Heart right ventricle (tissue), 16 donors: ENCODE measurements around the gene TTLL11. TPM values are rescaled to one million over a fixed set of nuclear protein-coding genes. Genes with fewer than 3 reads are reported as not detected.

ENCODE experiments used
- ATAC-seq, 8 donors: fragments of 200-7000 bp; cut with Tn5 transposase; one replicate each; pipeline ENCODE4 v1.9.1; 2020; ENCODE audit warnings: mild to moderate bottlenecking in 8 of 8, moderate library complexity in 8 of 8, moderate number of reproducible peaks in 1 of 8
- DNase-seq, 2 donors: peaks; one replicate each; pipeline ENCODE4 v3.0.0-alpha.2; 2020
- H3K27ac ChIP-seq, 10 donors: fragments of 200-600 bp; sonication (generic) in 2 of 10; one replicate each; pipeline versions ENCODE4 v1.5.0 to v1.8.0; 2020 to 2022; ENCODE audit warnings: mild to moderate bottlenecking in 3 of 10
- H3K27me3 ChIP-seq, 7 donors: fragments of 200-600 bp; one replicate each; pipeline ENCODE4 v1.8.0; 2021 to 2022; ENCODE audit warnings: mild to moderate bottlenecking in 2 of 7
- H3K36me3 ChIP-seq, 9 donors: fragments of 200-600 bp; sonication (generic) in 1 of 9; one replicate each; pipeline versions ENCODE4 v1.5.0 to v1.8.0; 2020 to 2022; ENCODE audit warnings: mild to moderate bottlenecking in 2 of 9
- H3K4me1 ChIP-seq, 9 donors: fragments of 200-600 bp; sonication (generic) in 1 of 9; one replicate each; pipeline versions ENCODE4 v1.5.0 to v1.8.0; 2020 to 2022; ENCODE audit warnings: mild to moderate bottlenecking in 4 of 9
- H3K4me3 ChIP-seq, 10 donors: fragments of 200-600 bp; sonication (generic) in 2 of 10; one replicate each; pipeline versions ENCODE4 v1.5.0 to v1.8.0; 2020 to 2022; ENCODE audit warnings: mild to moderate bottlenecking in 7 of 10, moderate library complexity in 2 of 10
- H3K9me3 ChIP-seq, 11 donors: fragments of 200-600 bp in 10 of 11; sonication (generic) in 2 of 11; one replicate each; pipeline versions ENCODE4 v1.5.0 to v1.8.0; 2013 to 2022; ENCODE audit warnings: mild to moderate bottlenecking in 2 of 11, control low read depth in 1 of 11, moderate library complexity in 1 of 11
- WGBS, 2 donors: extraction: QIAGEN DNeasy Blood & Tissue Kit; methylation state at CpG; one replicate each; pipeline ENCODE4 v1.1.7; 2013; ENCODE audit warnings: inconsistent platforms in 1 of 2; 5-methylcytosine and 5-hydroxymethylcytosine counted together
- intact Hi-C, 10 donors: fragments of 100-400 bp; cut with DNase I; formaldehyde crosslinking; loops; one replicate each; pipeline versions ENCODE4 v1.11.1 to v1.14.2; 2022
- polyA plus RNA-seq, 2 donors: library from polyadenylated mRNA; stranded (reverse); fragments of 200-250 nt; gene quantifications; one replicate each; pipeline ENCODE4 v1.2.3, GENCODE V29; 2013
- total RNA-seq, 10 donors: library from RNA; stranded (reverse); fragmentation: NEBNext Ultra II Directional in 3 of 10; extraction: Animal tissue kit (Norgen Biotek cat#: 25700) in 3 of 10; gene quantifications; one replicate each; pipeline versions ENCODE4 v1.2.1 to v1.2.4, GENCODE V29; 2021 to 2023
- TF ChIP-seq, protein P1 (sequence below), 9 donors: fragments of 200-600 bp; sonication (generic) in 2 of 9; IDR thresholded peaks; one replicate each; pipeline versions ENCODE4 v1.5.0 to v1.8.0; 2021 to 2022; ENCODE audit warnings: antibody characterized with exemption in 9 of 9, mild to moderate bottlenecking in 5 of 9, moderate library complexity in 1 of 9
- donor health status: Arrhythmogenic right ventricular cardiomyopathy.
- donor health status: ischemic (EF 13 %, LVEDD 7.1; RV severe dilation, severe dysfunction).
- donor health status: healthy with polysubstance abuse.
- donor health status: DM: no; HTN: yes; CAD: no.
- donor health status: DM: no; HTN: no; CAD: no.
- donor health status: ischemic (EF 25% LVEDD 6.9; RV normal size, moderate dysfunction).
- donor health status: ischemic (EF 25% LVEDD 5.7; RV mildly dilated, moderate dysfunction).
- donor health status: healthy.
- donor health status: DM: yes; HTN: yes; CAD: no.
- donor health status: Ischemic cardiomyopathy.
- donor health status: ischemic (EF 35%, LVEDD 5.7; RV mildly dilated, moderate dysfunction).
- donor health status: nonischemic (EF 11% LVEDD 7.7; RV severe dilation, severe dysfunction).
- donor health status: DM: yes; HTN: yes; CAD: no.
- donor health status: PGD.
- donor health status: ischemic (EF 29% LVEDD 5.4; RV normal size, mild dysfunction).
- donor health status: nonischemic (EF 23%, LVEDD 6.1; RV moderate dilation, normal function).

The TTLL11 gene
- total and polyA plus RNA-seq, 12 donors = 2.6 to 8.7 (median 5.8) TPM

DNA sequence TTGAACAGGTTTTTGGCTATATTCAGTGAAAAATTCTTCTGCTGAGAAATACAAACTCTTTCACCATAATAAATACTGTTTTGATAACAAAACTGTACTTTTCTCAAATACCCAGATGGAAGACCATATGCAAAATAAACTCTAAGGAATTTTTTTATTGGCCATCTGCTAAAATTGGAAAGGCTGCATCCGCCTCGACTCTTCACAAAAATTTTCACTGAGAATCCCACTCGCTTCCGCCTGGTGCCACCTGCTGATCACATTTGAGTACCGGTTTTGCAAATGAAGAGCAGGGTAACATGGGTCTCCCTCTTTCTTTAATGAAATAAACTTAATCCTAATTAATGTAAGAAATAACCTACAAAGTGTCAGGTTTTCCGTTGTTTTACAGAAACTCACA lies 76.4 kb downstream of the TTLL11 start:
- Histone ChIP-seq H3K36me3 (no peaks in the 10 kb centered on the region), H3K27ac (no peak overlapping the region), H3K4me1 (peaks cover 0 to 30% (median 21%) of the 10 kb centered on the region in 9 donors), H3K27me3 (no peaks in the 10 kb centered on the region), H3K4me3 (no peak overlapping the region), H3K9me3 (no peaks in the 10 kb centered on the region)
- TF ChIP-seq, protein P1, sequence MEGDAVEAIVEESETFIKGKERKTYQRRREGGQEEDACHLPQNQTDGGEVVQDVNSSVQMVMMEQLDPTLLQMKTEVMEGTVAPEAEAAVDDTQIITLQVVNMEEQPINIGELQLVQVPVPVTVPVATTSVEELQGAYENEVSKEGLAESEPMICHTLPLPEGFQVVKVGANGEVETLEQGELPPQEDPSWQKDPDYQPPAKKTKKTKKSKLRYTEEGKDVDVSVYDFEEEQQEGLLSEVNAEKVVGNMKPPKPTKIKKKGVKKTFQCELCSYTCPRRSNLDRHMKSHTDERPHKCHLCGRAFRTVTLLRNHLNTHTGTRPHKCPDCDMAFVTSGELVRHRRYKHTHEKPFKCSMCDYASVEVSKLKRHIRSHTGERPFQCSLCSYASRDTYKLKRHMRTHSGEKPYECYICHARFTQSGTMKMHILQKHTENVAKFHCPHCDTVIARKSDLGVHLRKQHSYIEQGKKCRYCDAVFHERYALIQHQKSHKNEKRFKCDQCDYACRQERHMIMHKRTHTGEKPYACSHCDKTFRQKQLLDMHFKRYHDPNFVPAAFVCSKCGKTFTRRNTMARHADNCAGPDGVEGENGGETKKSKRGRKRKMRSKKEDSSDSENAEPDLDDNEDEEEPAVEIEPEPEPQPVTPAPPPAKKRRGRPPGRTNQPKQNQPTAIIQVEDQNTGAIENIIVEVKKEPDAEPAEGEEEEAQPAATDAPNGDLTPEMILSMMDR (IDR thresholded peaks at IDR 0.05) = peak in 6 of 9 donors; percentile 33 to 56 (median 38)
- ATAC-seq (no peak), DNase-seq (no peak)
- 22 to 32% methylated on average over 6 of the region's 6 CpGs for WGBS, 2 donors
- intact Hi-C loops = no loop called here

DNA sequence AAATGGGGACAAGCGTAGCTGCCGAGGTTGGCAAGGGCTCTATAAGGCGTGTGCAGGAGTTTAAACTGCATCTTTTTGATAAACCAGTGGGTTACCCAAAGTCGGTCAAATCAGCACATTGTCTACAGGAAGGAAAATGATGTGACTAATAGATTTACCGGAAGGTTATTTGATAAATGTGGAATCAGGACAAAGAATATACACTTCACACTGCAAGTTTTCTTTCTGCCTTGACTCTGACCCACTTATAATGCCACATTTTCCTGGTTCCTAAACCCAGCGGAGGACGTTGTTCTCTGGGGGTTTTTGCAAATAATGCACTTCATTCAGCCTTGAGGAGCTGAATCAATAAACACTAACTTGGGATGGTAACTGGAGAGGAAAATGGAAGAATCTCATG lies 76.8 kb downstream of the TTLL11 start:
- no peak overlapping the region for H3K27ac ChIP-seq
- no peaks in the 10 kb centered on the region for H3K36me3 ChIP-seq
- WGBS, 2 donors = 47 to 52% methylated on average over 7 of the region's 7 CpGs
- DNase-seq (no peak), ATAC-seq (peak in 2 of 8 donors; percentile 19 to 21)
- no peak overlapping the region for H3K4me3 ChIP-seq
- intact Hi-C loops = no loop called here
- no peaks in the 10 kb centered on the region for H3K9me3 ChIP-seq
- H3K27me3 ChIP-seq = no peaks in the 10 kb centered on the region
- H3K4me1 ChIP-seq = peaks cover 0 to 30% (median 21%) of the 10 kb centered on the region in 9 donors
- TF ChIP-seq, protein P1 (IDR thresholded peaks at IDR 0.05) = no peak

DNA sequence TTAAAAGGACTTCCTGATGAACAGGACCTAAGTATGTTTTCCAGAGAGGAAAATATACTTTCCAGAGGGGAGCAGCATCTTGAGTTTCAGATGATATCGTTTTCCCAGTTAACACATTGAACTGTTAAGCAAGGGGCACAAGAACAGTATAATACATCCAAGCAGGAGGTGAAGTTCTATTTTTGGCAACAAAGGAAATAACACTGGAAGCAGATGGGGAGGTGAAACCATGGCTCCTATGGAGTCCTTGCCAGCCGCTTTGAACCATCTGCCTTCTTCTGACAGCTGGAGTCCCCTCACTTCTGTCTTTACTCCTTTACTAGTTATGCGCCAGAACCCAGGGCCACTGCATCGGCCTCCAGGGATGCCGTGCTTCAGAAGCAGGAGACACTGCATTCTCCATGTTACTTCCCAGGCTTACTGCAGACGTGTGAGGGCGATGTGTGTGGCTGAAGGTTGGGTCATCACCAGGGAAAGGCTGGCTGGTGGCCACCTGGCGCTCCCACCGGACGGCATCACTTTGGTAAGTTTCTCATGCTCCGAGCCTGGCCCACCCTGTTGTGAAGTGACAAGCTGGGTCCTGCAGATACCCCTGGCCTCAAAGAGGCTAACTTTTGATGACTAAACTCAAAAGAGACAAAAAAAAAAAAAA lies 77.8 kb downstream of the TTLL11 start:
- ATAC-seq = peak in 4 of 8 donors; percentile 14 to 45 (median 36)
- no peak for DNase-seq

GRCh38 chr9:122011818-122012498 lies 81.2 kb downstream of the TTLL11 start:
- no peaks in the 10 kb centered on the region for H3K27me3 ChIP-seq
- no peaks in the 10 kb centered on the region for H3K36me3 ChIP-seq
- no peak for DNase-seq
- H3K27ac ChIP-seq = no peak overlapping the region
- H3K4me3 ChIP-seq = no peak overlapping the region
- intact Hi-C loops = no loop called here
- ATAC-seq = no peak
- H3K4me1 ChIP-seq = peaks cover 0 to 45% (median 16%) of the 10 kb centered on the region in 9 donors
- H3K9me3 ChIP-seq = no peaks in the 10 kb centered on the region
- 84 to 93% methylated on average over 4 of the region's 4 CpGs for WGBS, 2 donors
- TF ChIP-seq, protein P1 (IDR thresholded peaks at IDR 0.05) = no peak

More for the DNA sequence above, 77.8 kb downstream of the TTLL11 start:
- peaks cover 0 to 30% (median 21%) of the 10 kb centered on the region in 9 donors for H3K4me1 ChIP-seq
- intact Hi-C loops = no loop called here
- peak overlapping the region in 1 of 10 donors; percentile 6 for H3K27ac ChIP-seq
- no peaks in the 10 kb centered on the region for H3K27me3 ChIP-seq
- WGBS, 2 donors = 60 to 71% methylated on average over 11 of the region's 11 CpGs
- H3K9me3 ChIP-seq = no peaks in the 10 kb centered on the region
- H3K36me3 ChIP-seq = no peaks in the 10 kb centered on the region
- TF ChIP-seq, protein P1 (IDR thresholded peaks at IDR 0.05) = no peak
- no peak overlapping the region for H3K4me3 ChIP-seq
